HCT116 (cell line): ENCODE data around the gene ITGA7. TPM values are rescaled to one million over a fixed set of nuclear protein-coding genes. Genes with fewer than 3 reads are reported as not detected.

ENCODE experiments used
- EGR1 ChIP-seq: IDR thresholded peaks from 2 replicates; pipeline ENCODE4 v1.6.1; 2012; ENCODE audit warnings: low read depth
- EZH2phosphoT487 ChIP-seq: fragments of 200-600 bp; IDR thresholded peaks from 2 replicates; pipeline ENCODE4 v1.6.1; 2018; ENCODE audit warnings: antibody characterized with exemption, borderline replicate concordance
- JUND ChIP-seq: IDR thresholded peaks from 2 replicates; pipeline ENCODE4 v1.6.1; 2012
- POLR2A ChIP-seq: IDR thresholded peaks from 2 replicates; pipeline ENCODE4 v1.7.0; 2011; ENCODE audit warnings: borderline replicate concordance; ENCODE audit not compliant: insufficient read depth, insufficient read length; ENCODE audit errors: extremely low read depth
- ZFX ChIP-seq: fragments of 450-650 bp; IDR thresholded peaks from 2 replicates; pipeline ENCODE4 v1.6.1; 2017
- ZNF274 ChIP-seq: fragments of 200-500 bp; sonication (Bioruptor generic); IDR thresholded peaks from 2 replicates; pipeline ENCODE4 v1.6.1; 2014; ENCODE audit warnings: mild to moderate bottlenecking, low read depth, low read length, inconsistent platforms
- total RNA-seq: library from RNA; stranded (reverse); gene quantifications from one replicate; pipeline ENCODE4 v1.2.1, GENCODE V29; 2021; ENCODE audit not compliant: unreplicated experiment
- TF ChIP-seq, protein P1 (sequence below), 3 experiments: fragments of 200-600 bp in 1 of 3; sonication (generic) in 1 of 3; IDR thresholded peaks in 2 of 3; conservative IDR thresholded peaks in 1 of 3; 2 replicates each; pipeline ENCODE4 v1.5.1; 2012 to 2017; ENCODE audit warnings: low read depth in 2 of 3, low read length in 2 of 3, antibody characterized with exemption in 1 of 3, borderline replicate concordance in 1 of 3, control low read depth in 1 of 3, mild to moderate bottlenecking in 1 of 3, mixed read lengths in 1 of 3, mixed run types in 1 of 3, moderate library complexity in 1 of 3; ENCODE audit not compliant: insufficient read depth in 1 of 3
- TF ChIP-seq, protein P2 (sequence below): IDR thresholded peaks from 2 replicates; pipeline ENCODE4 v1.6.1; 2012; ENCODE audit warnings: low read depth
- TF ChIP-seq, protein P3 (sequence below): IDR thresholded peaks from 2 replicates; pipeline ENCODE4 v1.6.1; 2012
- TF ChIP-seq, protein P4 (sequence below): IDR thresholded peaks from 2 replicates; pipeline ENCODE4 v1.6.1; 2011; ENCODE audit warnings: mild to moderate bottlenecking, low read length, moderate library complexity; ENCODE audit not compliant: insufficient replicate concordance; ENCODE audit errors: extremely low read depth

The ITGA7 gene
- total RNA-seq, 1 experiment from 2014 or later, result 17.8 TPM

DNA sequence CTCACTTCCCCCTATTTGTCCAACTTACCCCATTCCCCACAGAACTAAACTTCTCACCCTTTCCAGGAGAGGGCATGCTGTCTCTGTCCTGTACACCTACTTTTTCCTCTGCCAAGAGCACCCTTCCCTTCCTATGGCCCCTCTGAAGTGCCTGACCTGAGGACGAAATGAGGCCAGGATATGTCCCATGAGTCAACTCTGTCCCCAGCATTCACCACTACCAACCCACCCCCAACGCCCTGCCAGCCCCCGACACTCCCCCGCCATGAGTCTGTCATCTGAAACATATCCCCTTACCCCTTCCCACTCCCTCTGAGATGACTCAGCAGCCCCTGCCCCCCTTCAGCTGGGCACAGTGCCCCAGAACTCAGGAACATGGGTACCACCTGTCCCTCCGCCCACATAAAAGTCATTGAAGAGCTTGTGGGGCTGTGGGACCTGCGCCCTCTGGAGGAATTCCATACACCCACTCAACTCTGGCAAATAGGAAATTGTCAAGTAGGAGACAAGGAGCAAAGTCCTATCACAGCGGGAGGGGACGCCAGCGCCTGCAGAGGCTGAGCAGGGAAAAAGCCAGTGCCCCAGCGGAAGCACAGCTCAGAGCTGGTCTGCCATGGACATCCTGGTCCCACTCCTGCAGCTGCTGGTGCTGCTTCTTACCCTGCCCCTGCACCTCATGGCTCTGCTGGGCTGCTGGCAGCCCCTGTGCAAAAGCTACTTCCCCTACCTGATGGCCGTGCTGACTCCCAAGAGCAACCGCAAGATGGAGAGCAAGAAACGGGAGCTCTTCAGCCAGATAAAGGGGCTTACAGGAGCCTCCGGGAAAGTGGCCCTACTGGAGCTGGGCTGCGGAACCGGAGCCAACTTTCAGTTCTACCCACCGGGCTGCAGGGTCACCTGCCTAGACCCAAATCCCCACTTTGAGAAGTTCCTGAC, 26.3 kb downstream of the ITGA7 start (continued):
- TF ChIP-seq, protein P1, sequence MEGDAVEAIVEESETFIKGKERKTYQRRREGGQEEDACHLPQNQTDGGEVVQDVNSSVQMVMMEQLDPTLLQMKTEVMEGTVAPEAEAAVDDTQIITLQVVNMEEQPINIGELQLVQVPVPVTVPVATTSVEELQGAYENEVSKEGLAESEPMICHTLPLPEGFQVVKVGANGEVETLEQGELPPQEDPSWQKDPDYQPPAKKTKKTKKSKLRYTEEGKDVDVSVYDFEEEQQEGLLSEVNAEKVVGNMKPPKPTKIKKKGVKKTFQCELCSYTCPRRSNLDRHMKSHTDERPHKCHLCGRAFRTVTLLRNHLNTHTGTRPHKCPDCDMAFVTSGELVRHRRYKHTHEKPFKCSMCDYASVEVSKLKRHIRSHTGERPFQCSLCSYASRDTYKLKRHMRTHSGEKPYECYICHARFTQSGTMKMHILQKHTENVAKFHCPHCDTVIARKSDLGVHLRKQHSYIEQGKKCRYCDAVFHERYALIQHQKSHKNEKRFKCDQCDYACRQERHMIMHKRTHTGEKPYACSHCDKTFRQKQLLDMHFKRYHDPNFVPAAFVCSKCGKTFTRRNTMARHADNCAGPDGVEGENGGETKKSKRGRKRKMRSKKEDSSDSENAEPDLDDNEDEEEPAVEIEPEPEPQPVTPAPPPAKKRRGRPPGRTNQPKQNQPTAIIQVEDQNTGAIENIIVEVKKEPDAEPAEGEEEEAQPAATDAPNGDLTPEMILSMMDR (IDR thresholded peaks at IDR 0.05 in 2 of 3, conservative IDR thresholded peaks at IDR 0.05 in 1 of 3; ENCODE audit: borderline replicate concordance in 1 of 3, insufficient read depth in 1 of 3, low read depth in 2 of 3, low read length in 2 of 3), result peak; percentile 59 to 74 (median 62)
- TF ChIP-seq POLR2A (peak; percentile 23), JUND (no peak), EGR1 (peak; percentile 99), ZNF274 (no peak), EZH2phosphoT487 (no peak), ZFX (no peak)
- TF ChIP-seq, protein P2, sequence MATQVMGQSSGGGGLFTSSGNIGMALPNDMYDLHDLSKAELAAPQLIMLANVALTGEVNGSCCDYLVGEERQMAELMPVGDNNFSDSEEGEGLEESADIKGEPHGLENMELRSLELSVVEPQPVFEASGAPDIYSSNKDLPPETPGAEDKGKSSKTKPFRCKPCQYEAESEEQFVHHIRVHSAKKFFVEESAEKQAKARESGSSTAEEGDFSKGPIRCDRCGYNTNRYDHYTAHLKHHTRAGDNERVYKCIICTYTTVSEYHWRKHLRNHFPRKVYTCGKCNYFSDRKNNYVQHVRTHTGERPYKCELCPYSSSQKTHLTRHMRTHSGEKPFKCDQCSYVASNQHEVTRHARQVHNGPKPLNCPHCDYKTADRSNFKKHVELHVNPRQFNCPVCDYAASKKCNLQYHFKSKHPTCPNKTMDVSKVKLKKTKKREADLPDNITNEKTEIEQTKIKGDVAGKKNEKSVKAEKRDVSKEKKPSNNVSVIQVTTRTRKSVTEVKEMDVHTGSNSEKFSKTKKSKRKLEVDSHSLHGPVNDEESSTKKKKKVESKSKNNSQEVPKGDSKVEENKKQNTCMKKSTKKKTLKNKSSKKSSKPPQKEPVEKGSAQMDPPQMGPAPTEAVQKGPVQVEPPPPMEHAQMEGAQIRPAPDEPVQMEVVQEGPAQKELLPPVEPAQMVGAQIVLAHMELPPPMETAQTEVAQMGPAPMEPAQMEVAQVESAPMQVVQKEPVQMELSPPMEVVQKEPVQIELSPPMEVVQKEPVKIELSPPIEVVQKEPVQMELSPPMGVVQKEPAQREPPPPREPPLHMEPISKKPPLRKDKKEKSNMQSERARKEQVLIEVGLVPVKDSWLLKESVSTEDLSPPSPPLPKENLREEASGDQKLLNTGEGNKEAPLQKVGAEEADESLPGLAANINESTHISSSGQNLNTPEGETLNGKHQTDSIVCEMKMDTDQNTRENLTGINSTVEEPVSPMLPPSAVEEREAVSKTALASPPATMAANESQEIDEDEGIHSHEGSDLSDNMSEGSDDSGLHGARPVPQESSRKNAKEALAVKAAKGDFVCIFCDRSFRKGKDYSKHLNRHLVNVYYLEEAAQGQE, result no peak
- TF ChIP-seq, protein P3, sequence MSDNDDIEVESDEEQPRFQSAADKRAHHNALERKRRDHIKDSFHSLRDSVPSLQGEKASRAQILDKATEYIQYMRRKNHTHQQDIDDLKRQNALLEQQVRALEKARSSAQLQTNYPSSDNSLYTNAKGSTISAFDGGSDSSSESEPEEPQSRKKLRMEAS, result peak; percentile 50; the same call in 1 of the 2 replicates
- TF ChIP-seq, protein P4, sequence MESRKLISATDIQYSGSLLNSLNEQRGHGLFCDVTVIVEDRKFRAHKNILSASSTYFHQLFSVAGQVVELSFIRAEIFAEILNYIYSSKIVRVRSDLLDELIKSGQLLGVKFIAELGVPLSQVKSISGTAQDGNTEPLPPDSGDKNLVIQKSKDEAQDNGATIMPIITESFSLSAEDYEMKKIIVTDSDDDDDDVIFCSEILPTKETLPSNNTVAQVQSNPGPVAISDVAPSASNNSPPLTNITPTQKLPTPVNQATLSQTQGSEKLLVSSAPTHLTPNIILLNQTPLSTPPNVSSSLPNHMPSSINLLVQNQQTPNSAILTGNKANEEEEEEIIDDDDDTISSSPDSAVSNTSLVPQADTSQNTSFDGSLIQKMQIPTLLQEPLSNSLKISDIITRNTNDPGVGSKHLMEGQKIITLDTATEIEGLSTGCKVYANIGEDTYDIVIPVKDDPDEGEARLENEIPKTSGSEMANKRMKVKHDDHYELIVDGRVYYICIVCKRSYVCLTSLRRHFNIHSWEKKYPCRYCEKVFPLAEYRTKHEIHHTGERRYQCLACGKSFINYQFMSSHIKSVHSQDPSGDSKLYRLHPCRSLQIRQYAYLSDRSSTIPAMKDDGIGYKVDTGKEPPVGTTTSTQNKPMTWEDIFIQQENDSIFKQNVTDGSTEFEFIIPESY, result no peak
